ENCODE data around the gene KCTD6. TPM values are rescaled to one million over a fixed set of nuclear protein-coding genes. Genes with fewer than 3 reads are reported as not detected.
A peak's percentile ranks its signal among the peaks of the same experiment; 100 is the strongest.

KCTD6 gene
- total and polyA plus RNA-seq, 2 experiments from 2014 or later = 28.3 to 34.6 TPM

GRCh38 chr3:58463181-58463941 lies 28.5 kb upstream of the KCTD6 start:
- Mint-ChIP-seq H3K36me3 (ENCODE audit: low read depth) (no peaks in the 10 kb centered on the region), H3K4me1 (peaks cover 12% of the 10 kb centered on the region)
- TF ChIP-seq ZNF114 (CRISPR knock-in tag; IDR thresholded peaks at IDR 0.05) = no peak
- TF ChIP-seq ZNF462 (CRISPR knock-in tag; IDR thresholded peaks at IDR 0.05) = no peak
- no peak for TF ChIP-seq EZH2 (IDR thresholded peaks at IDR 0.05; ENCODE audit: low read depth, unreplicated experiment)
- TF ChIP-seq CTCF (conservative IDR thresholded peaks at IDR 0.05; ENCODE audit: low read depth in 2 of 2) = peak; percentile 89 to 93

More at GRCh38 chr3:58463181-58463941, 28.5 kb upstream of the KCTD6 start:
- Histone ChIP-seq H3K27ac (ENCODE audit: low read depth) (peak overlapping the region; percentile 70; the same call in 1 of the 2 replicates), H3K4me1 (ENCODE audit: insufficient read depth) (peaks cover 9% of the 10 kb centered on the region), H3K9me2 (ENCODE audit: insufficient read depth) (no peaks in the 10 kb centered on the region), H2AFZ (peak overlapping the region; percentile 84), H3K36me3 (ENCODE audit: insufficient read depth) (no peaks in the 10 kb centered on the region), H3K4me3 (0 out of 2 replicates have a peak overlapping the region, but pooled peaks have one; percentile 9), H3K27me3 (ENCODE audit: insufficient read depth) (no peaks in the 10 kb centered on the region), H3K79me2 (replicated peaks; ENCODE audit: insufficient read depth) (no peaks in the 10 kb centered on the region), H3K4me2 (peak overlapping the region; percentile 34), H4K20me1 (replicated peaks; ENCODE audit: insufficient read depth) (no peaks in the 10 kb centered on the region), H3F3A (replicated peaks; ENCODE audit: low read depth) (no peaks in the 10 kb centered on the region)
- H3K9me3 Mint-ChIP-seq = no peaks in the 10 kb centered on the region
- DNase-seq (ENCODE audit: low spot score) (peak; percentile 88), ATAC-seq (peak; percentile 97)
- H3K27me3 Mint-ChIP-seq (ENCODE audit: insufficient read depth, low read depth, poor library complexity) = peaks cover 6% of the 10 kb centered on the region
- H3K4me3 Mint-ChIP-seq = peak overlapping the region; percentile 49; the same call in 2 of the 3 replicates
- H3K27ac Mint-ChIP-seq = peak overlapping the region; percentile 93
